ENCODE measurements around the gene ARX. TPM values are rescaled to one million over a fixed set of nuclear protein-coding genes. Genes with fewer than 3 reads are reported as not detected.

Gene ARX
- total and polyA plus RNA-seq, 7 donors = 0.10 to 0.23 TPM; not detected in 5

GRCh38 chrX:25004040-25004439 is 11.7 kb downstream of the ARX start:
- Histone ChIP-seq H3K27ac (no peak overlapping the region), H3K4me1 (peaks cover 0 to 31% (median 26%) of the 10 kb centered on the region in 4 donors), H3K36me3 (no peaks in the 10 kb centered on the region), H3K9me3 (no peaks in the 10 kb centered on the region), H3K4me3 (no peak overlapping the region), H3K27me3 (peaks cover 56 to 73% (median 62%) of the 10 kb centered on the region in 3 donors)
- intact Hi-C loops (cut with DNase I) = no loop called here
- DNase-seq = no peak
- WGBS, 2 donors = 6 to 12% methylated on average over 10 of the region's 10 CpGs
- TF ChIP-seq POLR2A (IDR thresholded peaks at IDR 0.05) = no peak
- TF ChIP-seq EP300 (IDR thresholded peaks at IDR 0.05) = no peak
- TF ChIP-seq POLR2AphosphoS5 (IDR thresholded peaks at IDR 0.05) = no peak
- no peak for TF ChIP-seq CTCF (IDR thresholded peaks at IDR 0.05)

GRCh38 chrX:25003066-25003849 is 12.5 kb downstream of the ARX start:
- no peaks in the 10 kb centered on the region for H3K9me3 ChIP-seq
- no peak for DNase-seq
- H3K4me3 ChIP-seq = no peak overlapping the region
- 3 to 9% methylated on average over 40 of the region's 40 CpGs for WGBS, 2 donors
- H3K4me1 ChIP-seq = peaks cover 0 to 31% (median 26%) of the 10 kb centered on the region in 4 donors
- TF ChIP-seq EP300 (IDR thresholded peaks at IDR 0.05) = no peak
- TF ChIP-seq POLR2A (IDR thresholded peaks at IDR 0.05) = no peak
- no peak for TF ChIP-seq POLR2AphosphoS5 (IDR thresholded peaks at IDR 0.05)
- TF ChIP-seq CTCF (IDR thresholded peaks at IDR 0.05) = no peak
- peaks cover 48 to 66% (median 55%) of the 10 kb centered on the region in 3 donors for H3K27me3 ChIP-seq
- intact Hi-C loops (cut with DNase I) = no loop called here
- H3K27ac ChIP-seq = no peak overlapping the region
- no peaks in the 10 kb centered on the region for H3K36me3 ChIP-seq

GRCh38 chrX:25002661-25003020 is 13.1 kb downstream of the ARX start:
- Histone ChIP-seq H3K36me3 (no peaks in the 10 kb centered on the region), H3K9me3 (no peaks in the 10 kb centered on the region), H3K4me1 (peaks cover 0 to 31% (median 26%) of the 10 kb centered on the region in 4 donors), H3K4me3 (no peak overlapping the region), H3K27ac (no peak overlapping the region), H3K27me3 (peaks cover 42 to 59% (median 49%) of the 10 kb centered on the region in 3 donors)
- no peak for DNase-seq
- intact Hi-C loops (cut with DNase I) = no loop called here
- WGBS, 2 donors = 1 to 2% methylated on average over 33 of the region's 33 CpGs
- TF ChIP-seq POLR2A (IDR thresholded peaks at IDR 0.05) = no peak
- TF ChIP-seq POLR2AphosphoS5 (IDR thresholded peaks at IDR 0.05) = no peak
- TF ChIP-seq EP300 (IDR thresholded peaks at IDR 0.05) = no peak
- TF ChIP-seq CTCF (IDR thresholded peaks at IDR 0.05) = no peak

GRCh38 chrX:25001808-25002660 is 13.7 kb downstream of the ARX start:
- DNase-seq = no peak
- Histone ChIP-seq H3K4me1 (peaks cover 0 to 29% (median 24%) of the 10 kb centered on the region in 4 donors), H3K4me3 (no peak overlapping the region), H3K27ac (no peak overlapping the region), H3K27me3 (peaks cover 36 to 53% (median 44%) of the 10 kb centered on the region in 3 donors), H3K36me3 (no peaks in the 10 kb centered on the region), H3K9me3 (no peaks in the 10 kb centered on the region)
- WGBS, 2 donors = 21 to 32% methylated on average over 65 of the region's 65 CpGs
- intact Hi-C loops (cut with DNase I) = no loop called here
- no peak for TF ChIP-seq EP300 (IDR thresholded peaks at IDR 0.05)
- TF ChIP-seq POLR2AphosphoS5 (IDR thresholded peaks at IDR 0.05) = no peak
- TF ChIP-seq POLR2A (IDR thresholded peaks at IDR 0.05) = no peak
- TF ChIP-seq CTCF (IDR thresholded peaks at IDR 0.05) = no peak
